Effector memory CD8-positive, alpha-beta T cell (primary cell): ENCODE results near the gene L3MBTL3.

ENCODE experiments used
- ATAC-seq: fragments of 150-1000 bp; cut with Tn5 transposase; replicated peaks from 2 replicates; pipeline ENCODE4 v1.10.0; 2021; ENCODE audit warnings: mild to moderate bottlenecking, moderate library complexity
- DNase-seq, 3 experiments: peaks; one replicate each; pipeline ENCODE4 v3.0.0; 2021
- H3K27ac Mint-ChIP-seq, 2 donors: one replicate each; pipeline ENCODE4 v1.8.0; 2022; ENCODE audit warnings: mild to moderate bottlenecking in 2 of 2, mixed read lengths in 2 of 2, moderate library complexity in 2 of 2
- H3K27me3 Mint-ChIP-seq, 2 donors: one replicate each; pipeline ENCODE4 v1.8.0; 2022; ENCODE audit warnings: mixed read lengths in 2 of 2
- H3K36me3 Mint-ChIP-seq: one replicate; pipeline ENCODE4 v1.8.0; 2022; ENCODE audit warnings: mild to moderate bottlenecking, moderate library complexity, mixed read lengths; ENCODE audit not compliant: insufficient read depth
- H3K4me1 Mint-ChIP-seq, 2 donors: one replicate each; pipeline ENCODE4 v1.8.0; 2022; ENCODE audit warnings: low read depth in 2 of 2, mixed read lengths in 2 of 2
- H3K4me3 Mint-ChIP-seq, 2 donors: one replicate each; pipeline ENCODE4 v1.8.0; 2022; ENCODE audit warnings: mild to moderate bottlenecking in 2 of 2, mixed read lengths in 2 of 2, moderate library complexity in 2 of 2
- H3K9me3 Mint-ChIP-seq, 2 donors: one replicate each; pipeline ENCODE4 v1.8.0; 2022; ENCODE audit warnings: mixed read lengths in 2 of 2
- total RNA-seq, 9 experiments: gene quantifications; one replicate each; lab custom pipeline; 2026; lab: John Stamatoyannopoulos, UW

The L3MBTL3 gene
- 21.5 to 78.6 (median 38.3) reads per million in 9 experiments for total RNA-seq

GRCh38 chr6:130018292-130018743 lies at the start of gene L3MBTL3:
Gene L3MBTL3 (plus strand): TSS chr6:130018581. CDS start chr6:130042700, 24,119 bp downstream.
- peaks cover 16% of the 10 kb centered on the region for H3K36me3 Mint-ChIP-seq
- peak within 1 kb of the TSS; percentile 100 for H3K4me3 Mint-ChIP-seq
- DNase-seq (peak; percentile 81 to 84 (median 83)), ATAC-seq (peak; percentile 73)
- H3K4me1 Mint-ChIP-seq: peaks cover 2 to 16% of the 10 kb centered on the region in 2 donors
- H3K9me3 Mint-ChIP-seq: no peaks in the 10 kb centered on the region
- H3K27ac Mint-ChIP-seq: peak within 1 kb of the TSS; percentile 95 to 96
- no peaks in the 10 kb centered on the region for H3K27me3 Mint-ChIP-seq

- no peak overlapping the region for H3K27ac Mint-ChIP-seq
- H3K36me3 Mint-ChIP-seq: no peaks in the 10 kb centered on the region
- H3K4me1 Mint-ChIP-seq: no peaks in the 10 kb centered on the region
- no peak overlapping the region for H3K4me3 Mint-ChIP-seq
- no peak for DNase-seq
- no peaks in the 10 kb centered on the region for H3K9me3 Mint-ChIP-seq
- no peak for ATAC-seq
- H3K27me3 Mint-ChIP-seq: peaks cover 3 to 4% of the 10 kb centered on the region in 2 donors
Measured at GRCh38 chr6:129969064-129969463, 49.3 kb upstream of the L3MBTL3 start.

GRCh38 chr6:129976110-129976509 lies 42.3 kb upstream of the L3MBTL3 start:
- DNase-seq (no peak), ATAC-seq (no peak)
- Mint-ChIP-seq H3K4me1 (no peaks in the 10 kb centered on the region), H3K27me3 (no peaks in the 10 kb centered on the region), H3K4me3 (no peak overlapping the region), H3K27ac (no peak overlapping the region), H3K36me3 (no peaks in the 10 kb centered on the region), H3K9me3 (peaks cover 3 to 8% of the 10 kb centered on the region in 2 donors)

- Mint-ChIP-seq H3K4me3 (no peak overlapping the region), H3K9me3 (peaks cover 3 to 8% of the 10 kb centered on the region in 2 donors), H3K4me1 (no peaks in the 10 kb centered on the region), H3K36me3 (no peaks in the 10 kb centered on the region), H3K27me3 (peaks cover 0 to 6% of the 10 kb centered on the region in 2 donors), H3K27ac (no peak overlapping the region)
- no peak for ATAC-seq
- no peak for DNase-seq
Measured at GRCh38 chr6:129978148-129978916, 40.0 kb upstream of the L3MBTL3 start.

- H3K9me3 Mint-ChIP-seq: peaks cover 3 to 8% of the 10 kb centered on the region in 2 donors
- no peaks in the 10 kb centered on the region for H3K4me1 Mint-ChIP-seq
- H3K36me3 Mint-ChIP-seq: no peaks in the 10 kb centered on the region
- DNase-seq (no peak), ATAC-seq (no peak)
- no peak overlapping the region for H3K4me3 Mint-ChIP-seq
- H3K27me3 Mint-ChIP-seq: peaks cover 0 to 6% of the 10 kb centered on the region in 2 donors
- no peak overlapping the region for H3K27ac Mint-ChIP-seq
Measured at GRCh38 chr6:129980821-129981220, 37.6 kb upstream of the L3MBTL3 start.

- DNase-seq (no peak), ATAC-seq (no peak)
- Mint-ChIP-seq H3K27me3 (peaks cover 0 to 6% of the 10 kb centered on the region in 2 donors), H3K4me3 (no peak overlapping the region), H3K4me1 (no peaks in the 10 kb centered on the region), H3K36me3 (no peaks in the 10 kb centered on the region), H3K27ac (no peak overlapping the region), H3K9me3 (peaks cover 3 to 8% of the 10 kb centered on the region in 2 donors)
Measured at GRCh38 chr6:129981598-129981997, 36.8 kb upstream of the L3MBTL3 start.

GRCh38 chr6:129989396-129989795 lies 29.0 kb upstream of the L3MBTL3 start:
- H3K4me1 Mint-ChIP-seq: peaks cover 9 to 14% of the 10 kb centered on the region in 2 donors
- ATAC-seq: peak; percentile 85
- no peaks in the 10 kb centered on the region for H3K9me3 Mint-ChIP-seq
- H3K27ac Mint-ChIP-seq: peak overlapping the region; percentile 7 to 15
- DNase-seq: no peak
- peaks cover 2% of the 10 kb centered on the region for H3K36me3 Mint-ChIP-seq
- no peaks in the 10 kb centered on the region for H3K27me3 Mint-ChIP-seq
- H3K4me3 Mint-ChIP-seq: peak overlapping the region; percentile 8 to 21

GRCh38 chr6:129992881-129993280 lies 25.5 kb upstream of the L3MBTL3 start:
- Mint-ChIP-seq H3K9me3 (no peaks in the 10 kb centered on the region), H3K27ac (no peak overlapping the region)
- DNase-seq: no peak

GRCh38 chr6:129994410-129994809 lies 24.0 kb upstream of the L3MBTL3 start:
- Mint-ChIP-seq H3K27me3 (no peaks in the 10 kb centered on the region), H3K27ac (no peak overlapping the region), H3K4me3 (no peak overlapping the region), H3K9me3 (no peaks in the 10 kb centered on the region), H3K36me3 (peaks cover 2% of the 10 kb centered on the region), H3K4me1 (peaks cover 3 to 4% of the 10 kb centered on the region in 2 donors)
- DNase-seq (no peak), ATAC-seq (no peak)

More at GRCh38 chr6:129992881-129993280, 25.5 kb upstream of the L3MBTL3 start:
- no peaks in the 10 kb centered on the region for H3K27me3 Mint-ChIP-seq
- ATAC-seq: no peak
- H3K4me3 Mint-ChIP-seq: no peak overlapping the region
- H3K4me1 Mint-ChIP-seq: peaks cover 9 to 14% of the 10 kb centered on the region in 2 donors
- H3K36me3 Mint-ChIP-seq: peaks cover 2% of the 10 kb centered on the region

GRCh38 chr6:129996387-129996786 lies 22.0 kb upstream of the L3MBTL3 start:
- ATAC-seq (no peak), DNase-seq (no peak)
- Mint-ChIP-seq H3K9me3 (no peaks in the 10 kb centered on the region), H3K4me1 (no peaks in the 10 kb centered on the region), H3K27me3 (no peaks in the 10 kb centered on the region), H3K36me3 (peaks cover 2% of the 10 kb centered on the region), H3K4me3 (no peak overlapping the region), H3K27ac (no peak overlapping the region)

GRCh38 chr6:130000526-130001421 lies 17.6 kb upstream of the L3MBTL3 start:
- no peak for DNase-seq
- H3K27ac Mint-ChIP-seq: no peak overlapping the region
- no peak for ATAC-seq
- H3K36me3 Mint-ChIP-seq: no peaks in the 10 kb centered on the region
- no peaks in the 10 kb centered on the region for H3K4me1 Mint-ChIP-seq
- peaks cover 0 to 5% of the 10 kb centered on the region in 2 donors for H3K27me3 Mint-ChIP-seq
- no peak overlapping the region for H3K4me3 Mint-ChIP-seq
- H3K9me3 Mint-ChIP-seq: no peaks in the 10 kb centered on the region

GRCh38 chr6:130008236-130008873 lies 10.0 kb upstream of the L3MBTL3 start:
- peaks cover 0 to 3% of the 10 kb centered on the region in 2 donors for H3K4me1 Mint-ChIP-seq
- H3K27ac Mint-ChIP-seq: no peak overlapping the region
- no peak for DNase-seq
- H3K36me3 Mint-ChIP-seq: no peaks in the 10 kb centered on the region
- peaks cover 13 to 19% of the 10 kb centered on the region in 2 donors for H3K27me3 Mint-ChIP-seq
- H3K4me3 Mint-ChIP-seq: no peak overlapping the region
- no peaks in the 10 kb centered on the region for H3K9me3 Mint-ChIP-seq
- no peak for ATAC-seq

GRCh38 chr6:130009146-130009545 lies 9.2 kb upstream of the L3MBTL3 start:
- Mint-ChIP-seq H3K9me3 (no peaks in the 10 kb centered on the region), H3K36me3 (no peaks in the 10 kb centered on the region), H3K27ac (no peak overlapping the region), H3K4me3 (no peak overlapping the region), H3K4me1 (peaks cover 0 to 3% of the 10 kb centered on the region in 2 donors), H3K27me3 (peaks cover 13 to 15% of the 10 kb centered on the region in 2 donors)
- no peak for DNase-seq
- no peak for ATAC-seq
